OCI-LY7 (cell line): ENCODE measurements around the gene IGSF10.

Experiments
- EZH2phosphoT487 ChIP-seq: fragments of 200-600 bp; sonication (generic); IDR thresholded peaks from 2 replicates; pipeline ENCODE4 v1.6.1; 2018; ENCODE audit warnings: low read depth, borderline replicate concordance, mild to moderate bottlenecking, mixed run types, antibody characterized with exemption, low read length, moderate library complexity, mixed read lengths
- TF ChIP-seq, protein P1 (sequence below): fragments of 200-600 bp; sonication (generic); conservative IDR thresholded peaks from 2 replicates; pipeline ENCODE4 v1.5.1; 2014; ENCODE audit warnings: mild to moderate bottlenecking, antibody characterized with exemption, low read length, moderate library complexity, mixed read lengths

DNA sequence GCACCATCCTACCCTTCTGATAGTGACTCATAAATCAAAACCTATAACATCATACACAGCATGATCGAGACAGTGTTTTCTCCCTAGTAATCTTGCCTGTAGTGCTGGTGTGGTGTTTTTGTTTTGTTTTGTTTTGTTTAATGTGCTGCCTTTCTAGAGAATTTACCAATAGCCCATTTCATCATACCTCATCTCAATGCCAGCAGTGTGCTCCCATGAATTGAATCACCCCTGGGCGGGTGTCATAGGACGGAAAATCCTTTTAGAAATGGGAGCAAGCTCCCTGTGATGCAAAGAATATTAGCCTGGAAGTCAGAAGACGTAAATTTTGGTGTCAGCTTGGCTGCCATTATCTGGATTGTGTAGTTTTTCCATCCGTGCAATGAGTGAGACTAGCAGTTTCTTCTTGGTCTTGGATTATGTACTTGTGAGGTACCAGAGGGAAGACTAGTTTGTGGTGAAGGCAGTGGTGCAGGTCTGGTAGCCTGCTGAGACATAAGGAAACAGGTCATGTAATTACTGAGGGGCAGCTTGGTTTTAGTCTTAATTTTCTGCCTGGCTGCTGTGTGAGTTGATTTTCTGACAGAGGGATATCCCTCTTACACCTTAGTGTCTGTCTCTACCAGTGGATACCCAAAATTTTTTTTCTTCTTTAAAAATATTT lies 29.9 kb downstream of the IGSF10 start:
- TF ChIP-seq, protein P1, sequence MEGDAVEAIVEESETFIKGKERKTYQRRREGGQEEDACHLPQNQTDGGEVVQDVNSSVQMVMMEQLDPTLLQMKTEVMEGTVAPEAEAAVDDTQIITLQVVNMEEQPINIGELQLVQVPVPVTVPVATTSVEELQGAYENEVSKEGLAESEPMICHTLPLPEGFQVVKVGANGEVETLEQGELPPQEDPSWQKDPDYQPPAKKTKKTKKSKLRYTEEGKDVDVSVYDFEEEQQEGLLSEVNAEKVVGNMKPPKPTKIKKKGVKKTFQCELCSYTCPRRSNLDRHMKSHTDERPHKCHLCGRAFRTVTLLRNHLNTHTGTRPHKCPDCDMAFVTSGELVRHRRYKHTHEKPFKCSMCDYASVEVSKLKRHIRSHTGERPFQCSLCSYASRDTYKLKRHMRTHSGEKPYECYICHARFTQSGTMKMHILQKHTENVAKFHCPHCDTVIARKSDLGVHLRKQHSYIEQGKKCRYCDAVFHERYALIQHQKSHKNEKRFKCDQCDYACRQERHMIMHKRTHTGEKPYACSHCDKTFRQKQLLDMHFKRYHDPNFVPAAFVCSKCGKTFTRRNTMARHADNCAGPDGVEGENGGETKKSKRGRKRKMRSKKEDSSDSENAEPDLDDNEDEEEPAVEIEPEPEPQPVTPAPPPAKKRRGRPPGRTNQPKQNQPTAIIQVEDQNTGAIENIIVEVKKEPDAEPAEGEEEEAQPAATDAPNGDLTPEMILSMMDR, result no peak
- no peak for TF ChIP-seq EZH2phosphoT487
